SK-N-SH treated with all-trans-retinoic acid at 6 μM for 48 hours (cell line): ENCODE measurements around the gene SDK2.

Source experiments
- ARNTL ChIP-seq: fragments of 450-650 bp; formaldehyde crosslinking; IDR thresholded peaks from 2 replicates; pipeline ENCODE4 v1.5.0; 2020; ENCODE audit warnings: low read depth, mild to moderate bottlenecking, moderate library complexity, borderline replicate concordance
- CREB5 ChIP-seq: fragments of 250-450 bp; sonication (Bioruptor Pico); IDR thresholded peaks from 2 replicates; pipeline ENCODE4 v1.5.1; 2020; ENCODE audit warnings: low read depth, mild to moderate bottlenecking, moderate library complexity
- GLIS3 ChIP-seq: fragments of 250-450 bp; sonication (Bioruptor Pico); IDR thresholded peaks from 2 replicates; pipeline ENCODE4 v1.5.0; 2020; ENCODE audit warnings: mild to moderate bottlenecking, moderate library complexity
- ISL1 ChIP-seq: fragments of 250-450 bp; sonication (Bioruptor Pico); IDR thresholded peaks from 2 replicates; pipeline ENCODE4 v2.1.2; 2022; ENCODE audit warnings: mild to moderate bottlenecking, moderate library complexity
- OSR1 ChIP-seq: fragments of 250-450 bp; sonication (Bioruptor Pico); IDR thresholded peaks from 2 replicates; pipeline ENCODE4 v1.8.0; 2022; ENCODE audit warnings: moderate library complexity, mild to moderate bottlenecking, inconsistent platforms
- POU6F1 ChIP-seq: fragments of 250-450 bp; sonication (Bioruptor Pico); IDR thresholded peaks from 2 replicates; pipeline ENCODE4 v1.8.0; 2021; ENCODE audit warnings: low read depth, mild to moderate bottlenecking, moderate library complexity, borderline replicate concordance
- RARB ChIP-seq: fragments of 250-450 bp; sonication (Bioruptor Pico); IDR thresholded peaks from 2 replicates; pipeline ENCODE4 v1.8.0; 2021; ENCODE audit warnings: mild to moderate bottlenecking, moderate library complexity
- SNAI2 ChIP-seq: fragments of 250-450 bp; sonication (Bioruptor Pico); IDR thresholded peaks from 2 replicates; pipeline ENCODE4 v1.5.0; 2020; ENCODE audit warnings: mild to moderate bottlenecking, moderate library complexity
- TSHZ2 ChIP-seq: fragments of 250-450 bp; sonication (Bioruptor Pico); IDR thresholded peaks from 2 replicates; pipeline ENCODE4 v1.5.0; 2020; ENCODE audit warnings: mild to moderate bottlenecking, moderate library complexity
- ZC3H10 ChIP-seq: fragments of 250-450 bp; sonication (Bioruptor Pico); IDR thresholded peaks from 2 replicates; pipeline ENCODE4 v1.5.1; 2021; ENCODE audit warnings: mild to moderate bottlenecking, moderate library complexity
- ZFP3 ChIP-seq: fragments of 250-450 bp; sonication (Bioruptor Pico); IDR thresholded peaks from 2 replicates; pipeline ENCODE4 v1.5.0; 2020; ENCODE audit warnings: mild to moderate bottlenecking, moderate library complexity
- ZNF70 ChIP-seq: fragments of 450-650 bp; formaldehyde crosslinking; IDR thresholded peaks from 2 replicates; pipeline ENCODE4 v1.5.0; 2020; ENCODE audit warnings: mild to moderate bottlenecking, moderate library complexity
- TF ChIP-seq, protein P1 (sequence below): fragments of 250-450 bp; sonication (Bioruptor Pico); IDR thresholded peaks from 2 replicates; pipeline ENCODE4 v1.8.0; 2020; ENCODE audit warnings: mild to moderate bottlenecking, moderate library complexity, borderline replicate concordance

- TF ChIP-seq ARNTL (CRISPR knock-in tag) (no peak), CREB5 (CRISPR knock-in tag) (no peak), RARB (CRISPR knock-in tag) (no peak), ZNF70 (CRISPR knock-in tag) (no peak), OSR1 (CRISPR knock-in tag) (no peak), ISL1 (CRISPR knock-in tag) (no peak), POU6F1 (no peak), ZC3H10 (no peak), SNAI2 (CRISPR knock-in tag) (no peak), ZFP3 (peak; percentile 95), TSHZ2 (CRISPR knock-in tag) (no peak), GLIS3 (CRISPR knock-in tag) (no peak)
- TF ChIP-seq, protein P1, sequence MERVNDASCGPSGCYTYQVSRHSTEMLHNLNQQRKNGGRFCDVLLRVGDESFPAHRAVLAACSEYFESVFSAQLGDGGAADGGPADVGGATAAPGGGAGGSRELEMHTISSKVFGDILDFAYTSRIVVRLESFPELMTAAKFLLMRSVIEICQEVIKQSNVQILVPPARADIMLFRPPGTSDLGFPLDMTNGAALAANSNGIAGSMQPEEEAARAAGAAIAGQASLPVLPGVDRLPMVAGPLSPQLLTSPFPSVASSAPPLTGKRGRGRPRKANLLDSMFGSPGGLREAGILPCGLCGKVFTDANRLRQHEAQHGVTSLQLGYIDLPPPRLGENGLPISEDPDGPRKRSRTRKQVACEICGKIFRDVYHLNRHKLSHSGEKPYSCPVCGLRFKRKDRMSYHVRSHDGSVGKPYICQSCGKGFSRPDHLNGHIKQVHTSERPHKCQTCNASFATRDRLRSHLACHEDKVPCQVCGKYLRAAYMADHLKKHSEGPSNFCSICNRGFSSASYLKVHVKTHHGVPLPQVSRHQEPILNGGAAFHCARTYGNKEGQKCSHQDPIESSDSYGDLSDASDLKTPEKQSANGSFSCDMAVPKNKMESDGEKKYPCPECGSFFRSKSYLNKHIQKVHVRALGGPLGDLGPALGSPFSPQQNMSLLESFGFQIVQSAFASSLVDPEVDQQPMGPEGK = no peak
Observed at GRCh38 chr17:73490851-73491250, 153.4 kb downstream of the SDK2 start.
